Fibroblast of the conjunctiva (primary cell): ENCODE data around the gene SPAG9.
"Not testable (repeated sequence)": the region's sequence is repeated elsewhere in the genome, so short reads cannot be mapped to it uniquely, and the experiment has no call there.

ENCODE experiments used
- DNase-seq: peaks from one replicate; pipeline ENCODE4 v3.0.0-alpha.2; 2010; ENCODE audit warnings: low read depth

Gene SPAG9

GRCh38 chr17:50953831-50954601, 166.7 kb downstream of the SPAG9 start:
- peak; percentile 33 for DNase-seq

- no peak for DNase-seq
These were observed 167.2 kb downstream of the SPAG9 start for GRCh38 chr17:50953518-50953830.

GRCh38 chr17:50952889-50953288, 167.8 kb downstream of the SPAG9 start:
- DNase-seq = no peak

- DNase-seq = no peak
These were observed 168.7 kb downstream of the SPAG9 start for GRCh38 chr17:50952013-50952412.

DNA sequence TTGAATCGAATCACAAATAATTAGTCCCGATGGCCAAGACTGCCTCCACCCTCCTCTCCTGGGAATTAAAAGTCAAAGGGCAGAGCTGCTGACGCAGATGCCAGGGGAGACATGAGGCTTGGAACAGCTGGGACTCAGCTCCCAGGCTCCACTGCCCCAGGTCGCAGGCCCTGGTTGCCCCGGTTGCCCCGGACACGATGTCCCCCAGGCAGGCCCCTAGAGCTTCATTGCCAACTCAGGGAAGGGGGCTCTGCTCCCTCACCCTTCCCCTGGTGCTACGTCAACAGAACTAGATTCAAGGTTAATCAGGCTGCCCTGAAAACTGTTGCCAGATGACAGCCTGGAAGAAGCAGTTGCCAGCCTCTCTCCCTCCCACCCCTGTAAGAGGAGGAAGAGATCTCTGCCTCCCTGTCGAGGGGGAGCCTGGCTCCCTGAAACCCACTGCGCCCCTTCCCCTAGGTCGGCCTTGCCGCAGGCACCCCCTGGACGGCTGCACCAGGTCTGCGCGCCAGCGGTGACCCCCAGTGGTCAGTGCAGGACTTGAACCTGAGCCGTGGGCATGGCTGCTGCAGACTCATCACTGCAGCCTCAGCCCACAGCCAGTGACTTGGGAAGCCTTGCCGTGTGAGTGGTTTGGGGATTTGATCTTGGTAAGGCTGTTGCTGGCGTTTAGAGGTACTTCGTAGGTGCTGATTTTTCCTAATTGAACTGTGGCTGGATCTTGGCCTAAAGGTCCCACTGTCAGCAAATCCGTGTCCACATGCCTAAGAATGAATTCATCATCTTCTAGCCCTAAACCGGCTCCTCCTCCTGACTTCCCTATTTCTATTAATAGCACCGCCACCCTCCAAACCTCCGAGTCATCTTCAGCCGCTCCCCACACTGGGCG, 170.4 kb downstream of the SPAG9 start:
- peak; percentile 73 for DNase-seq

GRCh38 chr17:50949128-50949988, 171.3 kb downstream of the SPAG9 start:
- no peak for DNase-seq

DNA sequence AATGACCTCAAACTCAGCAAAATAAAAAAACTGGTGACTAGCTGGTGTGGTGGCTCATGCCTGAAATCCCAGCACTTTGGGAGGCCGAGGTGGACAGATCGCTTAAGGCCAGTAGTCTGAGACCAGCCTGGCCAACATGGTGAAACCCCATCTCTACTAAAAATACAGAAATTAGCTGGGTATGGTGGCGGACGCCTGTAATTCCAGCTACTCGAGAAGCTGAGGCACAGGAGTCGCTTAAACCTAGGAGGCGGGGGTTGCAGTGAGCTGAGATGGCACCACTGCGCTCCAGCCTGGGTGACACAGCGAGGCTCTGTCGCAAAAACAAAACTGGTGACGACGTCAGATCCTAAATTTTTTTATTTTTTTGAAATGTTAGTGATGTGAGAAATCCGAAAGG, 172.0 kb downstream of the SPAG9 start:
- DNase-seq = no peak

DNA sequence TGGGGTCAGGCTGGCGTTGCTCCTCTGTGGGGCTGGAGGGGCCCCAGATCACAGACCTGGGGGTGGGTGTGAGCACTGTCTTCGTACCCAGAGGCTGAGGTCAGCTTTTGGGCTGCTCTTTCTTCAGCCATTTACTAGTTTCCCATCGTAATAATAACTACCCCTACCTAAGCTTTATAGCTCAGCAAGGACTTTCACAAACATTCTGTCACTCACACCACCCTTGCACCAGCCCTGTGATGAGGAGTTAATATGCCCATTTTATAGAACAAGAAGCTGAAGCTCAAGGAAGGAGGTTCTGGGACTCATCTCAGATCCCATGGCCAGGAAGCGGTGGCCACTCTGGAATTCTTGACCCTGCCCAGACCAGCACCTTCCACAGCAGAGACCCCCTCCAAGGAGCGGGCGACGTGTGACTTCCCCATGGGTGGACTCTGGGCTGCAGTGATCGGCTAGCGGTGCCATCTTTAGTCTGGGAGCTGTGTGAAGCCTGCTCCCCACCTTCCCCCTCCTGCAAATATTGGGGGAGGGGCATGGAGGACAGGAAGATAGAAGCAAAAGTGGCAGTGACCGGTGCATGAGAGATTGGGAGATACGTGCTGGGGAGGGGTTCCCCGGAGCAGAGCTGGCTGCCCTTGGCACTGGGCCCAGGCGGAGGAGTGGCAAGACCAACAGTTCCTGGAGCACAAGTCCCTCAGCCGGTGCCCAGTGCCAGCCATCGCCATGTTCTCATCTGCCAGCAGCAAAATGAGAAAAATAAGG, 172.7 kb downstream of the SPAG9 start:
- no peak for DNase-seq

DNA sequence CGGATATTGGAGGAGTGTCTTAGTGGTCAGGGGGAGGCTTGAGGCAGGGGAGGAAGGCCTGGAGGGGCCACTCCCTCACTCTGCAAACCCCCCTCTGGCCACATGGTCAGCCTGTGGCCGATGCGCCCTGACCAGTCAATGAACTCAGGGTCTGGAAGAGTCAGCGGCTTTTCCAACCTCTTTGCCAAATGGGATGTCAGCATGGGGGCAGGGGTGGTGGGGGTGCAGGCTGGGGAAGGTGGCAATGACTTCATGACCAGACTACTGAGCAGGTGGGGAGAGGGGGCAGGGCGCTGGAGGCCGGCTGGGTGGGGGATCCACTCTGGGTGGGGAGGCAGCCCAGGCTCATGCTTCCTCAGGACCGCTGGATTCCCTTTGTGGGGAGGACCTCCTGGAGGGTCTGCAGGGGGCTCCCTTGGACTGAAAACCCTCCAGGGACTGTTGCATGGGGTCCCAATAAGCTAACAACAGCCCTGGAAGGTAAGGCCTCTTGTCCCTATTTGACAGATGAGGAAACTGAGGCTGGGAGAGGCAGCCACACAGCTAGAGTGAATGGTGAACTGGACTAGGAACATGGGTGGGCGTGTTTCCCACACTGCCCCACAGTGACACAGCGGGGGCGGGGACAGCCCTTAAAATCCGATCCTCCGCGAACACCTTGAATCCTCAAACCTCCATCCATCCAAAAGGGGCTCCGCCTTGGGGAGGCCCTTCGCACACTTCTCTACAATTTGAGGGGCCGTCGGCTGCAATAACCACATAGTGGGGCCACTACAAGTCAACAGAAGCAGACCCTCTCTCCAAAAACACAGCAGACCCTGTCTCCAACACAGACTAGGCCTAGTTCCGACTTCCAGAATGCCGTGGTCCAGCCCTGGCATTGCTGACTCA, 173.5 kb downstream of the SPAG9 start:
- DNase-seq = no peak

- DNase-seq = no peak
These were observed 174.3 kb downstream of the SPAG9 start for GRCh38 chr17:50946223-50946890.

DNA sequence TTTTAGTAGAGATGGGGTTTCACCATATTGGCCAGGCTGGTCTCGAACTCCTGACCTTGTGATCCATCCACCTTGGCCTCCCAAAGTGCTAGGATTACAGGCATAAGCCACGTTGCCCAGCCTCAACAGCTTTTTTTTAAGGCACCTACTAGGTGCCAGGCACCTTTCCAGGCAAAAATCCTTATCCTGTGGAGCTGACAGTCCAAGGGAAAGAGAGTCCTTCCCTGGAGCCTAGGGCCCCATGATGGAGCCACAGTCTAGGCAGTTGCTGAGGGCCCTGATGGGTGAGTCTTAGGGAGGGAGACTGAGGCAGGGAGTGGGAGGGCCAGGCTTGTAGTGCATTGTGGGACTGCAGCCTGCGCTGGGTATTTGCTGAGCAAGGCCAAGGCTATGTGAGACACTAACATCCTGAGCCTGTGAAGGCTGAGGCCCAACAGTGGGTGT, 174.9 kb downstream of the SPAG9 start:
- DNase-seq = no peak

DNA sequence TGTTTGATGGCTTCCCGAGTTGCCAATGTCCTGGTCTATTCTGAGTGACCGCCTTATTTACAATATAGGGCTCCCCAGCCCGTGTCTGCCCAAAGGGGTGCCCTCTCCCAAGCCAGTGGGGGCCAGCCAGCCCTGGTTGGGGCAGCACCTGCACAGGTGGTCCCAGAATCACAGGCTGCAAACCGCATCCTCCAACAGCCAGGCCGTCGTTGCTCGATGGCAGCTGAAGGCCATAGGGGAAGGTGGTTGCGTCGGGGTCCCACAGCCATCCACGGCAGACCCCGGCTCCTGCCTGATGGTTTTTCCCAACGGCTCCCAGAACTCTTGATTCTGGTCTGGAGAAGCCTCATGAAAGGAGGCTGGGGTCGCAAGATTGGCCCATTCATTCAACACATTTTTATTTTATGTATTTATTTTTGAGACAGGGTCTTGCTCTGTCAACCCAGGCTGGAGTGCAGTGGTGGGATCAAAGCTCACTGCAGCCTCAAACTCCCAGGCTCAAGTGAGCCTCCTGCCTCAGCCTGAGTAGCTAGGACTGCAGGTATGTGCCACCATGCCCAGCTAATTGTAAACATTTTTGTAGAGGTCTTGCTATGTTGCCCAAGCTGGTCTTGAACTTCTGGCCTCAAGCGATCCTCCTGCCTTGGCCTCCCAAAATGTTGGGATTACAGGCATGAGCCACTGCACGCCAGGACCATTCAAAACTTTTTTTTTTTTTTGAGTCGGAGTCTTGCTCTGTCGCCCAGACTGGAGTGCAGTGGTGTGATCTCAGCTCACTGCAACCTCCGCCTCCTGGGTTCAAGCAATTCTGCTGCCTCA, 175.6 kb downstream of the SPAG9 start:
- DNase-seq = no peak

DNA sequence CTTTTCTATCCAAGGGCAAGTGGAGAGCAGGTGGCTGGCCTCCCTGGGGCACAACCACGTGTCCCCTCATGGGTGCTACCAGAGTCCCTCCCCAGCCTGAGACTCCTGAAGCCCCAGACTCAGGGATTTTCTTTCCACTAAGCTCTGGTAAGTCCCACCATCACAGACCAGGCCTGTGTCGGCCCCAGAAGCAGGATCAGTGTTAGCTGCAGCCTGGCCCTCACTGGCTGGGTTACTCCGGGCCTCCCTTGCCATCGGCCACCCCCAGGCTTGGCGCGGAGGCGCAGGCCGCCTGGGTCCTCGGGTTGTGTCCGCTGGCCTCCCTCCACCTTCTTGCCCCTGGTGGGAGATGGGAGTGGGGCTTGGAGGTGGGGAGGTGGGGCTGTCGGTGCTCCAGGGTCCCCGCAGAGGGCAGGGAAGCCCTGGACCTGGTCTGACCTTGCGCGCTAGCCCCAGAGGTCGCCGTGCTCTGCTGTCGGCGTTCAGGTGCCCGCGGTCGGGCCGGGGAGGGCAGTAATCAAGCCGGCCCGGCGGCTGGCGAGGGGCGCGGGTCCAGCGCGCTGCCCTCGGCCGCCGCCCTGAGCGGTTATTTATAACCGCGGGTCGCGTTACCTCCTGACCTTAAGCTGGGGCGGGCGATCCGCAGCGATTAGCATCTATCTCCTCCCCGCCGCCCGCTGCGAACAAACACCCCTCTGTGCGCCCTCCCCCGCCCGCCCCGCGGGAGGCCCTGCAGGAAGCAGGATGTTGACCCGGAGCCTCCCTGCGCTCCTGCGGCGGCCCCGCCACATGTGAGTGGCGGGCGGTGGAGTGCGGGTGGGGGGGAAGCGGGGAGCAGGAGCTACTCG, 176.4 kb downstream of the SPAG9 start:
- DNase-seq = no peak

DNA sequence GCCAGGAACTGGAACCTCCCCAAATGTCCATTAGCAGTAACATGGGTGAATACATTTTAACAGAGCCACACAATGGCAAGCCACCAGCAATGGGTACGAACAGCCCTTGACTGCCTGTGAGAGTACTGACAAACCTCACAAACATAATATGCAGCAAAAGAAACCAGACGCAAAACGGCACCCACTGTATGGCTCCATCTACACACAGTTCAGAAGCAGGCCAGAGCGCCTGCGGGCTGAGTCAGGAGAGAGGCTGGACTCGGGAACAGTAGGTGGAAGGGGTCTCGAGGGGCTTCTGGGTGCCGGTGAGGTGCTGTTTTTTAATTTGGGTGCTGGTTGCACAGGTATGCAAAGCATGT, 177.1 kb downstream of the SPAG9 start:
- DNase-seq = no peak

DNA sequence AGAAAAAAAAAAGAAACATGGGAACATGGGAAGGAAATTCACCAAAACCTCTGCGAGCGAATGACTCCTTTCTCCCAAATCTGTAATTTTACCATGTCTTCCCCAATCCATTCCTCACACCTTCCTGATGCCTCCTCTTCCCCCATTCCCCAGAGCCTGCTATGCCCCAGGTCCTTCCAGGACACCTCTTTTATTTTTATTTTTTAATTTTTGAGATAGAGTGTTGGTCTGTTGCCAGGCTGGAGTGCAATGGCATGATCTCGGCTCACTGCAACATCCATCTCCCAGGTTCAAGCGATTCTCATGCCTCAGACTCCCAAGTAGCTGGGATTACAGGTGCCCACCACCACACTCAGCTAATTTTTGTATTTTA, 179.0 kb downstream of the SPAG9 start:
- DNase-seq = not testable (repeated sequence)

GRCh38 chr17:50939795-50940684, 180.6 kb downstream of the SPAG9 start:
- no peak for DNase-seq

- no peak for DNase-seq
These were observed 181.2 kb downstream of the SPAG9 start for GRCh38 chr17:50939542-50939794.
